Muscle of arm (tissue), 12 donors: ENCODE results near the gene BEGAIN. TPM values are rescaled to one million over a fixed set of nuclear protein-coding genes. Genes with fewer than 3 reads are reported as not detected.
A peak's percentile ranks its signal among the peaks of the same experiment; 100 is the strongest.

ENCODE experiments used
- DNase-seq: peaks from one replicate; pipeline ENCODE4 v3.0.0-alpha.2; 2013
- polyA plus RNA-seq, 12 donors: library from polyadenylated mRNA; unstranded; fragments of 120-200 nt; gene quantifications; one replicate each; pipeline ENCODE4 v1.2.1, GENCODE V29; 2013; ENCODE audit not compliant: insufficient read length in 12 of 12

The BEGAIN gene
- polyA plus RNA-seq, 12 donors: 1.8 to 6.4 (median 4.3) TPM; not detected in 1

- DNase-seq: no peak
Measured at GRCh38 chr14:100551056-100551455, 36.2 kb downstream of the BEGAIN start.

DNA sequence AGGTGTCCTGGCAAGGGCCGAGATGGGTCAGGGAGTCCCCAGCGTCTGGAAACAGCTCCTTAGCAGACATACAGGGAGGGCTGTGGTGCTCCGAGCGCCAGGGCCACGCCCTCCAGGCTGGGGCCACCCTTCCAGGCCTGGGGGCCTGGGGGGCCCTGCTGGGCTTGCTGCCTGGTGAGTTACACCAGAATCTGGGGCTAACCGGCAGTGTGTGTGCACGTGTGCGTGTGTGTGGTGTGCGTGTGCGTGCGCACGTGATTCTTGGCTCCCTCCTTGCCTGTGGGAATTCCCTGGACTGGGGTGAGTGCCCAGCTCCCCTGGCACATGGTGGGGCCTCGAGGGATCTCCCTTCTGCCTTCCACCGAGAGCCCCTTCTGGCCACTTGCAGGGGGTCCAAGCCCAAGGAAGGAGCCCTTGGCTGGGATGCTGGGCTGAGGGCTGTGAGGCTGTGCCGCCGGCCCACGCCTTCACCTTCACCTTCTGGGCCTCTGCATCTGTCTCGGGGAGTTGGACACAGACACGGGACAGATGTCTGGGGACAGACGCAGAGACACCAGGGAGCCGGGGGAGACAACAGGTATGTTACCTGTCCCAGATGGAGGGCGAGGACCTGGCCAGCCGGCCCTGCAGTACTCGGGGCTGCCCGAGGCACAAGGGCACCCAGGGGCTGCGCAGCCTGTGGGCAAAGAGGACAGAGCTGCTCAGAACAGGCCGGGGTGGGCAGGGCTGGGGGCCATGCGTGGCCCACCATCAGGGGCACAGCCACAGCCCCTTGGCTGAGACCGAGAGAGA is 37.2 kb downstream of the BEGAIN start:
- DNase-seq: no peak

- DNase-seq: no peak
Measured at GRCh38 chr14:100548939-100549338, 38.3 kb downstream of the BEGAIN start.

DNA sequence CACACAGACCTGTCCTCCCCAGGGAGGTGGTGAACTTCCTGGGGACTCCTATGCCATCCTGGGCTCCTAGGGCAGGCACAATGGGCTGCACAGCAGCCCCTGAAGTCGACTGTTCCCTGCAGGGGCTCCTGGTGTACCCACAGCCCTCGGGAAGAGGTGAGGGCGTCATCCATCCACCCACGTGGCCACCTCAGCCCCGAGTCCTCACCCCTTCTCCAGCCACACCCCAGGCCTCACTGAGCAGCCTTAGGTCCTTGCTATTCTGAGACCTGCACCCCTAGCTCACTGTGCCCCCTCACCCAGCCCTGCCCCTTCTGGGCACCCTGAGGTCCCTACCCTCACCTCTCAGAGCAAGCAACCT is 38.9 kb downstream of the BEGAIN start:
- DNase-seq: no peak

- peak; percentile 39 for DNase-seq
Measured at GRCh38 chr14:100547633-100548294, 39.5 kb downstream of the BEGAIN start.

DNA sequence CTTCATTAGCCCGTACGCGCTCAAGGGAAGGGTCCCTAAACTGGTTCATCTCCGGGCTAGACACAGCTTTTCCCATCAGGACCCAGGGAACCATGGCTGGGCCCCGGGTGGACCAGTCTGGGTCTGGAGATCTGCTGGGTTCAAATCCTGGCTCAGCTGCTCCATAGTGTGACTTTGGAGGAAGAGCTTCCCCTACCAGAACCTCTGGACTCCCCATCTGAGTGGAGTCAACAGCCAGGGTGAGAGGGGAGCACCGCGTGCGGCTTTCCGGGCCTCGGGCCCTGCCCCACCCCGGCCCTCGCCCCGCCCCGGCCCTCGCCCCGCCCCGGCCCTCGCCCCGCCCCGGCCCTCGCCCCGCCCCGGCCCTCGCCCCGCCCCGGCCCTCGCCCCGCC is 41.2 kb downstream of the BEGAIN start:
- DNase-seq: no peak

GRCh38 chr14:100545359-100545758 is 41.9 kb downstream of the BEGAIN start:
- no peak for DNase-seq

DNA sequence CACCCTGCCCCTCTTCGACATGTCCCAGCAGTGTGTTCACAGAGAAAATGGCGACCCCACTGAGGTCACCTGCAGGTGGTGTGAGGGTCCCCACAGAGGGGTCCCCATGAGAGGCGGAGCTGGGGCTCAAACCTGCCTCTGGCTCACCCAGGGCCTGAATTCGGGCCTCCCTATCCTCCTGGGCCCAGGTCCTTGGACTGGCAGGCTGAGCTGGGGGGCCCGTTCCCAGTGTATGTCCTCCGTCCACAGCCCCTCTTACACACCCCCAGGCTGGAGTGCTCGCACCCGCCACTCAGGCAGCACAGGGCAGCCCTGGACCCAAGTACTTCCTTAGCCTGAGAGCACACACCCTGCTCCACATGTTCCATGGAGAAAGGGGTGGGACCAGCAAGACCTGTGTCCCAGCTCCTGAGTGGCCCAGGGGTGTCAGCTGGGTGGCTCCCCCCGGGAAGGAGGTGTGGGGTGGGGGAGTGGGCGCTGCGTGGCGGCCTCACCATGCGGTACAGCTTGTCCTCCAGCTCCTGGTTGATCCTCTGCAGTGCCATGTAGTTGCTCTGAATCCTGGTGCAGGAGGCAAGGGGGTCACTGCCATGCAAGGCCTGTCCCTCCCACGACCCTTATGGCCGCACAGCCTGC is 42.6 kb downstream of the BEGAIN start:
- DNase-seq: no peak

GRCh38 chr14:100543471-100544455 is 43.5 kb downstream of the BEGAIN start:
- no peak for DNase-seq

GRCh38 chr14:100542619-100543205 is 44.5 kb downstream of the BEGAIN start:
- no peak for DNase-seq

DNA sequence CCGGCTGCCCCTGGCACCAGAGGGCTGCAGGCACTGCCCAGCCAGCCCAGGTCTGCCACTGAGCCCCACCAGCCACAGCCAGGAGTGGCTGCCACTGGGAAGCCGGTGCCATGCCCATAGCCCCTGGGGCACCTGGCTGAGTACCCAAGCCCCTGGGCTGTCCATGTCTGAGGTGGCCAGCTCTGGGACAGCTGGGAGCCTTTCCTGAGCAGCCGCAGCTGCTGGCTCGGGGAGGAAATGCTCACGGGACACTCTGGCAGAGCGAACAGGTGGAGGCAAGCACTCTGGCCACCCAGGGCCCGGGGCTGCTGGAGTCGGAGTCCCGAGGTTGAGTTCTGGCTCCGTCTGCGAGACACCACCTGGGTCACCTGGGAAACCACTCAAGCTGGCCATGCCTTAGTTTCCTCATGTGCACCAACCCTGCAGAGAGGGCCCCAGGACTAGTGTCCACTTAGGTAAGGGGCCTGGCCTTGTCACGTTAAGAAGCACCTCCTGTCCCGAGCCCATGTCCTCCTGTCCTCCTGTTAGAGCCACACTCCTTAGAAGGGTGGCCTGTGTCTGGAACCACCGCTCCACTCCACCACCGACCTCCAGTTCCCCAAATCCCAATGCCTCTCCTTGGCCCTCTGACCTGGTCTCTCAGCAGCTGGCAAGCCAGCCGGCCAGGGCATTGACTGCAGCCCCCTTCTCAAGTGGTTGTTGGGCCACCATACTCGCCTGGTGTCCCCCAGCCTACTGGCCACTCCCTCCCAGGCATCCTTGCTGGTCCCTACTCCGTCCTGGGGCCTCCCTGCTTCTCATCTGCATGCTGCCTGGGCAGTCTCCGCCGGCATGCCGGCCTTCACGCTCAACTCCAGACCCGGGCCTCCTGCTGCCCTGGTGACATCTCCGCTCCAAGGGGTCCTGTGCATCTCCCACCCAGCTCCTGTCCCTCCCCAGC is 45.3 kb downstream of the BEGAIN start:
- DNase-seq: no peak

- no peak for DNase-seq
Measured at GRCh38 chr14:100540926-100541620, 46.1 kb downstream of the BEGAIN start.

DNA sequence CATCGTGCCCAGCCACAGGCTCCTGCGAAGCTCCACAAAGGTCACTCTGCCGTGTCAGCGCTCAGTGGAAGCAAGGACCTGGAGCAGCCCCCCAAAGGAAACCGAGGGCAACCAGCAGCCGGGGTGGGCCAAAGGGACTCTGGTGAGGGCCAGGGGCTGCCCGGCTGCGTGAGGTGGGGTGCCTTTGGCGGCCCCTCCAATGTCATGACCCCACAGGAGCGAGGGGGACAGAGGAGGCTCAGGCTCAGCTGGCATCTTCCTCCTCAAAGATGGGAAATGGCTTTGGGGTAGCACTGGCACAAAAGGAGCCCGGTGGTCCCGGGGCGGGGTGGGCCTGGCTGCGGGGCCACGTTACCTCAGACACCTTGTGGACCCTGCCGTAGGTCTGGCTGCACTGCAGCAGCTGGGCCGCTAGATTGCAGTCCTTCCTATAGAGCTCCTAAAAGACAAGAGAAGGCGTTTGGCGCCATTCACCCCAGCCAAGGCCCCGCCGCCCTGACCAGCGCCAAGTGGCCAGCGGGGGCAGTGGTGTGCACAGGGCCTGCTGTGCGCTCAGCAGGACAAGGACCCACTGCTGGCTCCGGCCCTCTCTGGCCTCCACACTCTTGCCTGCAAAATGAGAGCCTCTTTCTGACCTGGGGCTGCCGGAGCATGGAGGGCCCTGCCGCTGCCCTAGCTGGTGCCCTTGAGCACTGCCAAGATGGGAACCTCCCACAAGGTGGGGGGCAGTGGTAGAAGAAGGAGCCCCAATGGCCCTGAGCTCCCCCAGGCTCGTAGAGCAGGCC is 46.9 kb downstream of the BEGAIN start:
- no peak for DNase-seq

DNA sequence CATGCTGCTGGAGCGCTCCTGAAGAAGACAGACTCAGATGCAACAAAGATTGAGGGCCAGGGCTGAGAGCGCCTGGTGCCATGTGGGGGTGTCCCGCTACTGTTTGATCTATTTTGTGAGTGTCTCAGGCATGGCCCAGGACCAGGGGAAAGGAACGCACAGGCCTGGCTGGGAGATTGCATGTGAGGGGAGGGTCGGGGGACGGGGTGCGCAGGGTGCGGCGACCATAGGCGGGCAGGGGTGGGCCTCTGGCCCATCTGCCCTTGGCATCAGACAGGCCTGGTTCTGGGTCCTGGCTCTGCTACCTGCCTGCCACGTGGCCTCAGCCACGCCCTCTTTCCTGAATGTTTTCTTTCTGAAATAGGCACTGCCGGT is 47.5 kb downstream of the BEGAIN start:
- DNase-seq: no peak

- no peak for DNase-seq
Measured at GRCh38 chr14:100539003-100539660, 48.1 kb downstream of the BEGAIN start.

GRCh38 chr14:100538351-100539002 is 48.7 kb downstream of the BEGAIN start:
- DNase-seq: no peak
